Mammary epithelial cell (primary cell): ENCODE data around the gene PDE3A.

ENCODE experiments used
- EZH2 ChIP-seq: IDR thresholded peaks from 2 replicates; pipeline ENCODE4 v1.6.1; 2012; ENCODE audit warnings: low read length, inconsistent platforms, borderline replicate concordance
- TF ChIP-seq, protein P1 (sequence below), 2 donors: IDR thresholded peaks in 1 of 2; conservative IDR thresholded peaks in 1 of 2; 2 replicates each; pipeline ENCODE4 v1.5.1; 2011 to 2012; ENCODE audit warnings: inconsistent platforms in 2 of 2, low read length in 2 of 2, mild to moderate bottlenecking in 2 of 2, control low read depth in 1 of 2, low read depth in 1 of 2; ENCODE audit not compliant: insufficient read depth in 1 of 2; ENCODE audit errors: extremely low read depth in 1 of 2

DNA sequence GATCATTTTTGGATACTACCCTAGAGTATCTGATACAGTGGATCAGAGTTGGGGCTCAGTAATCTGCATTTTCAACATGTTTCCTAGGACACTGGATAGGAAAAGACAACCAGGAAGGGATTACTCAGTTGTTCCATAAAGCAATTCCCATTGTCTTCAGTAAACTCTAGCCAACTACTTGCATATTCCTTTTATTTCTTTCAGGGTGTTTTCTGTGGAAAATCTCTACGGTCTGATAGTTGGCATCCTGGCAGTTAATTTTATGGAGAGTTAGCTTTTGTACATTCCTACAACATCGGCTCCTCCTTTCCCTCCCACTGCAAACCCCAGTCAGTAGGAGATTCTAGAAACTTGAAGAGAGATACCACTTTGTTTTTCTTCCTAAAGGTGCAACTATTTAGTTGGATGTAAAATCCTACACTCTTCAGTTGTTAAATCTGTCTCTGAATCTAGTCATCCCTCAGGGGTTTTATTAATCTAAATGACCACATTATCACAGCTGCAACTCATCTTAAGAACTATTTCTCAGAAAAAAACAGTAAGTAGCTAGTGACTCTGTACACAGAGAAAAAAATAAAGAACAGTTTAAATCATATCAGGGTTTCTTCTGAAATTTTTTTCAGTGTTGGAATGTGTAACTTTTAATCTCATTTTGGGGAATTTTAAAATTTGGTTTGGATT is 103.9 kb downstream of the PDE3A start:
- TF ChIP-seq, protein P1, sequence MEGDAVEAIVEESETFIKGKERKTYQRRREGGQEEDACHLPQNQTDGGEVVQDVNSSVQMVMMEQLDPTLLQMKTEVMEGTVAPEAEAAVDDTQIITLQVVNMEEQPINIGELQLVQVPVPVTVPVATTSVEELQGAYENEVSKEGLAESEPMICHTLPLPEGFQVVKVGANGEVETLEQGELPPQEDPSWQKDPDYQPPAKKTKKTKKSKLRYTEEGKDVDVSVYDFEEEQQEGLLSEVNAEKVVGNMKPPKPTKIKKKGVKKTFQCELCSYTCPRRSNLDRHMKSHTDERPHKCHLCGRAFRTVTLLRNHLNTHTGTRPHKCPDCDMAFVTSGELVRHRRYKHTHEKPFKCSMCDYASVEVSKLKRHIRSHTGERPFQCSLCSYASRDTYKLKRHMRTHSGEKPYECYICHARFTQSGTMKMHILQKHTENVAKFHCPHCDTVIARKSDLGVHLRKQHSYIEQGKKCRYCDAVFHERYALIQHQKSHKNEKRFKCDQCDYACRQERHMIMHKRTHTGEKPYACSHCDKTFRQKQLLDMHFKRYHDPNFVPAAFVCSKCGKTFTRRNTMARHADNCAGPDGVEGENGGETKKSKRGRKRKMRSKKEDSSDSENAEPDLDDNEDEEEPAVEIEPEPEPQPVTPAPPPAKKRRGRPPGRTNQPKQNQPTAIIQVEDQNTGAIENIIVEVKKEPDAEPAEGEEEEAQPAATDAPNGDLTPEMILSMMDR (conservative IDR thresholded peaks at IDR 0.05 in 1 of 2, IDR thresholded peaks at IDR 0.05 in 1 of 2; ENCODE audit: extremely low read depth in 1 of 2, insufficient read depth in 1 of 2, low read depth in 1 of 2, low read length in 2 of 2): no peak
- TF ChIP-seq EZH2: no peak
